AG04450 (cell line): ENCODE data around the gene MACROD2. TPM values are rescaled to one million over a fixed set of nuclear protein-coding genes. Genes with fewer than 3 reads are reported as not detected.

Experiments
- CTCF ChIA-PET: fragments of 300-600, 350-600 bp; formaldehyde crosslinking; extraction: SDS; loops from one replicate; lab custom pipeline; 2022; ENCODE audit warnings: antibody characterized with exemption, inconsistent platforms; lab: Charles Lee
- POLR2A ChIA-PET: fragments of 350-600 bp; formaldehyde crosslinking; extraction: SDS; loops from one replicate; lab custom pipeline; 2021; ENCODE audit warnings: antibody characterized with exemption, inconsistent platforms; lab: Yijun Ruan, JAX
- DNase-seq: peaks from one replicate; pipeline ENCODE4 v3.0.0-alpha.2; 2011; ENCODE audit warnings: low read depth, low spot score
- H3K27ac ChIP-seq: one replicate; pipeline ENCODE4 v1.5.1; 2012; ENCODE audit warnings: low read depth, low read length, control low read depth
- H3K27me3 ChIP-seq: one replicate; pipeline ENCODE4 v1.6.0; 2012; ENCODE audit warnings: low read length; ENCODE audit not compliant: control insufficient read depth, insufficient read depth
- H3K4me3 ChIP-seq: 2 replicates; pipeline ENCODE4 v1.5.1; 2011; ENCODE audit warnings: mild to moderate bottlenecking, low read depth, low read length, control low read depth
- H3K9me3 ChIP-seq: 2 replicates; pipeline ENCODE4 v1.5.1; 2012; ENCODE audit warnings: low read length; ENCODE audit not compliant: control insufficient read depth, insufficient read depth
- polyA plus RNA-seq: library from polyadenylated mRNA; depleted of rRNA; stranded (reverse); fragments of >200 nt; gene quantifications from 2 replicates; pipeline ENCODE4 v1.2.3, GENCODE V29; 2011
- TF ChIP-seq, protein P1 (sequence below): IDR thresholded peaks from 2 replicates; pipeline ENCODE4 v1.5.1; 2011; ENCODE audit warnings: low read depth, low read length, control low read depth, inconsistent platforms

The MACROD2 gene
- polyA plus RNA-seq, 1 experiment: 0.02 TPM

GRCh38 chr20:15239542-15240206, 1244.4 kb downstream of the MACROD2 start:
- no peaks in the 10 kb centered on the region for H3K9me3 ChIP-seq
- no peaks in the 10 kb centered on the region for H3K27me3 ChIP-seq
- H3K4me3 ChIP-seq: no peak overlapping the region
- no peak overlapping the region for H3K27ac ChIP-seq
- POLR2A ChIA-PET: no interaction called here
- CTCF ChIA-PET: no interaction called here
- DNase-seq: no peak
- TF ChIP-seq, protein P1, sequence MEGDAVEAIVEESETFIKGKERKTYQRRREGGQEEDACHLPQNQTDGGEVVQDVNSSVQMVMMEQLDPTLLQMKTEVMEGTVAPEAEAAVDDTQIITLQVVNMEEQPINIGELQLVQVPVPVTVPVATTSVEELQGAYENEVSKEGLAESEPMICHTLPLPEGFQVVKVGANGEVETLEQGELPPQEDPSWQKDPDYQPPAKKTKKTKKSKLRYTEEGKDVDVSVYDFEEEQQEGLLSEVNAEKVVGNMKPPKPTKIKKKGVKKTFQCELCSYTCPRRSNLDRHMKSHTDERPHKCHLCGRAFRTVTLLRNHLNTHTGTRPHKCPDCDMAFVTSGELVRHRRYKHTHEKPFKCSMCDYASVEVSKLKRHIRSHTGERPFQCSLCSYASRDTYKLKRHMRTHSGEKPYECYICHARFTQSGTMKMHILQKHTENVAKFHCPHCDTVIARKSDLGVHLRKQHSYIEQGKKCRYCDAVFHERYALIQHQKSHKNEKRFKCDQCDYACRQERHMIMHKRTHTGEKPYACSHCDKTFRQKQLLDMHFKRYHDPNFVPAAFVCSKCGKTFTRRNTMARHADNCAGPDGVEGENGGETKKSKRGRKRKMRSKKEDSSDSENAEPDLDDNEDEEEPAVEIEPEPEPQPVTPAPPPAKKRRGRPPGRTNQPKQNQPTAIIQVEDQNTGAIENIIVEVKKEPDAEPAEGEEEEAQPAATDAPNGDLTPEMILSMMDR: no peak

DNA sequence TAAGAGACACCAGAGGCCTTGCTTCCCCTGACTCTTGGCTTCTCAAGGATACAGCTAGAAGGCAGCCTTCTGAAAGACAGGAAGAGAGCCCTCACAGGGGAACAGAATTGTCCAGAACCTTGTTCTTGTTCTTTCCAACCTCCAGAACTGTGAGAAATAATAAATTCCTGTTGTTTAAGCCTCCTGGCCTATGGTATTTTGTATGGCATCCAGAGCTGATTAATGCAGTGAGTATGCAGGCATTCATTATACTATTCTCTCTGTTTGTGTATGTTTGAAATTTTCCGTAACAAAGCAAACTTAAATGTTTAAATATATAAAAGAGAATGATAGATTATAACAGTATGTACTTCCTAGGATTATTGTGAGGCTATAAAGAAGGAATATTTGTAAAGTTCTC, 1245.5 kb downstream of the MACROD2 start:
- Histone ChIP-seq H3K27ac (no peak overlapping the region), H3K27me3 (no peaks in the 10 kb centered on the region), H3K9me3 (no peaks in the 10 kb centered on the region), H3K4me3 (no peak overlapping the region)
- TF ChIP-seq, protein P1: no peak
- CTCF ChIA-PET: no interaction called here
- POLR2A ChIA-PET: no interaction called here
- DNase-seq: no peak

GRCh38 chr20:15241681-15242080, 1246.4 kb downstream of the MACROD2 start:
- Histone ChIP-seq H3K27me3 (no peaks in the 10 kb centered on the region), H3K9me3 (no peaks in the 10 kb centered on the region), H3K27ac (no peak overlapping the region), H3K4me3 (no peak overlapping the region)
- ChIA-PET CTCF (no interaction called here), POLR2A (interaction anchor here (0.6 kb wide), 1 partner anchor 880 kb away, joined by 6 read pairs; no protein-coding TSS in a partner anchor)
- TF ChIP-seq, protein P1: no peak
- no peak for DNase-seq

DNA sequence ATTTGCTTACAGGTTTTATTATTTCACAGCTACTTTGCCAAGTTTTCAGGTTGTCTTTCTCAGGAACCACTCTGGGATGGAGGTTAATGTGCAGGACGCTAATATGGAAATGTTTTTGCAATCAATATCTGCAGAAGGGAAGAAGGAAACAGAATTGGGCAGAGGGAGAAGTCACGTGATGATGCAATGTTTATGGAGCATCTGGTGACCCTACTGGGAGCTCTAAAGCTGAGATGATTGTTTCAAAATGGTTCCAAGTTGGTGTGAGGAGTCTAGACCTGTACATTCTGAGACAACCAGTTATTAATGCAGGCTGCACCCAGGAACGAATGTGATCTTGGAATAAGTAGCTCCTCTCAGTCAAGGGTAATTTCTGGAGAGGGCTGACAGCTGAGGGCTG, 1247.5 kb downstream of the MACROD2 start:
- ChIA-PET CTCF (no interaction called here), POLR2A (no interaction called here)
- Histone ChIP-seq H3K27me3 (no peaks in the 10 kb centered on the region), H3K4me3 (no peak overlapping the region), H3K27ac (no peak overlapping the region), H3K9me3 (no peaks in the 10 kb centered on the region)
- no peak for DNase-seq
- TF ChIP-seq, protein P1: no peak

- H3K27me3 ChIP-seq: no peaks in the 10 kb centered on the region
- TF ChIP-seq, protein P1: no peak
- CTCF ChIA-PET: no interaction called here
- POLR2A ChIA-PET: no interaction called here
- no peak overlapping the region for H3K27ac ChIP-seq
- H3K4me3 ChIP-seq: no peak overlapping the region
- no peak for DNase-seq
- H3K9me3 ChIP-seq: no peaks in the 10 kb centered on the region
Observed at GRCh38 chr20:15245896-15246295, 1250.6 kb downstream of the MACROD2 start.
